H1 (cell line): ENCODE data around the gene MOV10L1. TPM values are rescaled to one million over a fixed set of nuclear protein-coding genes. Genes with fewer than 3 reads are reported as not detected.

Experiments used
- CTCF ChIA-PET: fragments of 300-600 bp; sonication (Branson Sonifier 250); formaldehyde crosslinking; loops from one replicate; lab custom pipeline; 2021; ENCODE audit not compliant: partially characterized antibody; lab: Charles Lee
- POLR2A ChIA-PET: fragments of 300-600 bp; sonication (Branson Sonifier 250); formaldehyde crosslinking; loops from one replicate; lab custom pipeline; 2021; ENCODE audit warnings: inconsistent platforms; ENCODE audit not compliant: partially characterized antibody; lab: Charles Lee
- DNase-seq, 2 experiments: peaks; one replicate each; pipeline versions ENCODE4 v3.0.0 to v3.0.0-alpha.2; 2010 to 2022; ENCODE audit warnings: low spot score in 2 of 2, low read depth in 1 of 2, mixed read lengths in 1 of 2
- FAIRE-seq: peaks from 2 replicates; lab custom pipeline; 2011; peaks lifted over from hg19 to GRCh38; lab: Jason Lieb, UNC
- H2AFZ ChIP-seq: 2 replicates; pipeline ENCODE4 v1.8.1; 2012; ENCODE audit warnings: low read length, inconsistent platforms
- H2AK5ac ChIP-seq: 2 replicates; pipeline ENCODE4 v1.6.1; 2013; ENCODE audit warnings: low read depth, low read length
- H2BK120ac ChIP-seq: replicated peaks from 2 replicates; pipeline ENCODE3; 2013; ENCODE audit warnings: low read depth, low read length, inconsistent platforms
- H2BK12ac ChIP-seq: 2 replicates; pipeline ENCODE4 v1.6.1; 2013; ENCODE audit warnings: low read depth, low read length
- H2BK15ac ChIP-seq: 2 replicates; pipeline ENCODE4 v1.6.1; 2013; ENCODE audit warnings: low read length
- H2BK20ac ChIP-seq: 2 replicates; pipeline ENCODE4 v1.6.1; 2013; ENCODE audit warnings: low read length
- H2BK5ac ChIP-seq: 2 replicates; pipeline ENCODE4 v1.6.1; 2013; ENCODE audit warnings: low read depth, low read length
- H3K14ac ChIP-seq: 2 replicates; pipeline ENCODE4 v1.6.1; 2013; ENCODE audit warnings: inconsistent platforms; ENCODE audit not compliant: insufficient read length
- H3K18ac ChIP-seq: 2 replicates; pipeline ENCODE4 v1.6.1; 2013; ENCODE audit warnings: low read length; ENCODE audit errors: extremely low read depth
- H3K23ac ChIP-seq: 2 replicates; pipeline ENCODE4 v1.6.1; 2013; ENCODE audit warnings: inconsistent platforms; ENCODE audit not compliant: insufficient read length
- H3K23me2 ChIP-seq: 2 replicates; pipeline ENCODE4 v1.6.1; 2013; ENCODE audit warnings: low read depth, low read length
- H3K27ac ChIP-seq: 2 replicates; pipeline ENCODE4 v1.6.1; 2011; ENCODE audit warnings: low read depth, low read length, inconsistent platforms
- H3K27me3 ChIP-seq, 4 experiments: replicated peaks in 1 of 4; 1 replicate in 1 of 4; 2 replicates in 3 of 4; pipeline versions ENCODE4 v1.6.1 to v1.8.1; 2011 to 2013; ENCODE audit warnings: low read length in 3 of 4, mild to moderate bottlenecking in 3 of 4, inconsistent platforms in 2 of 4, mixed read lengths in 2 of 4, moderate library complexity in 1 of 4; ENCODE audit not compliant: control insufficient read depth in 3 of 4, insufficient read depth in 3 of 4; ENCODE audit errors: extremely low read depth in 1 of 4
- H3K36me3 ChIP-seq, 4 experiments: 2 replicates each; pipeline versions ENCODE4 v1.6.1 to v1.8.1; 2011 to 2013; ENCODE audit warnings: mild to moderate bottlenecking in 4 of 4, low read length in 3 of 4, moderate library complexity in 2 of 4, control low read depth in 1 of 4, inconsistent platforms in 1 of 4; ENCODE audit not compliant: insufficient read depth in 4 of 4, control insufficient read depth in 2 of 4
- H3K4ac ChIP-seq: replicated peaks from 2 replicates; pipeline ENCODE3; 2013; ENCODE audit warnings: low read length, low read depth, mixed read lengths, inconsistent platforms; ENCODE audit not compliant: insufficient read length
- H3K4me1 ChIP-seq, 4 experiments: replicated peaks in 1 of 4; 1 replicate in 1 of 4; 2 replicates in 3 of 4; pipeline versions ENCODE4 v1.6.1 to v1.8.1; 2011 to 2013; ENCODE audit warnings: low read length in 3 of 4, inconsistent platforms in 2 of 4, mixed read lengths in 1 of 4; ENCODE audit not compliant: insufficient read depth in 4 of 4, control insufficient read depth in 3 of 4
- H3K4me2 ChIP-seq, 2 experiments: 2 replicates each; pipeline versions ENCODE4 v1.6.1 to v1.8.1; 2011 to 2013; ENCODE audit warnings: low read depth in 2 of 2, low read length in 2 of 2, control low read depth in 1 of 2, inconsistent platforms in 1 of 2, mild to moderate bottlenecking in 1 of 2; ENCODE audit not compliant: insufficient read depth in 1 of 2
- H3K4me3 ChIP-seq, 4 experiments: fragments of 200-600, 300-600 bp in 1 of 4; sonication (generic), shearing (Covaris generic), sonication (Bioruptor Twin) in 1 of 4; 2 replicates each; pipeline versions ENCODE4 v1.5.1 to v1.8.1; 2011 to 2016; ENCODE audit warnings: low read length in 4 of 4, low read depth in 3 of 4, control low read depth in 2 of 4, inconsistent platforms in 2 of 4, mild to moderate bottlenecking in 2 of 4, mixed read lengths in 1 of 4, moderate library complexity in 1 of 4; ENCODE audit not compliant: insufficient read depth in 2 of 4; ENCODE audit errors: extremely low read depth in 1 of 4
- H3K56ac ChIP-seq: replicated peaks from 2 replicates; pipeline ENCODE3; 2013; ENCODE audit warnings: low read depth, mild to moderate bottlenecking, mixed read lengths, low read length, inconsistent platforms; ENCODE audit not compliant: insufficient read length
- H3K79me1 ChIP-seq: 2 replicates; pipeline ENCODE4 v1.6.1; 2013; ENCODE audit warnings: low read depth, low read length, control low read depth
- H3K79me2 ChIP-seq, 2 experiments: 2 replicates each; pipeline versions ENCODE4 v1.6.1 to v1.8.1; 2012 to 2013; ENCODE audit warnings: low read length in 2 of 2, mild to moderate bottlenecking in 2 of 2, inconsistent platforms in 1 of 2; ENCODE audit not compliant: insufficient read depth in 2 of 2, control insufficient read depth in 1 of 2
- H3K9ac ChIP-seq, 4 experiments: replicated peaks in 1 of 4; 1 replicate in 1 of 4; 2 replicates in 3 of 4; pipeline versions ENCODE4 v1.6.1 to v1.8.1; 2011 to 2013; ENCODE audit warnings: low read depth in 3 of 4, low read length in 3 of 4, control low read depth in 2 of 4, mild to moderate bottlenecking in 2 of 4, moderate library complexity in 2 of 4, inconsistent platforms in 1 of 4; ENCODE audit errors: extremely low read depth in 1 of 4
- H3K9me3 ChIP-seq, 2 experiments: 2 replicates each; pipeline versions ENCODE4 v1.6.1 to v1.8.1; 2012 to 2013; ENCODE audit warnings: mild to moderate bottlenecking in 2 of 2, moderate library complexity in 2 of 2, control low read depth in 1 of 2, inconsistent platforms in 1 of 2, low read depth in 1 of 2, low read length in 1 of 2, mixed read lengths in 1 of 2; ENCODE audit not compliant: insufficient read depth in 2 of 2
- H4K20me1 ChIP-seq, 2 experiments: replicated peaks in 1 of 2; 2 replicates each; pipeline versions ENCODE3 to v1.8.1; 2011 to 2013; ENCODE audit warnings: inconsistent platforms in 2 of 2, low read length in 2 of 2, mild to moderate bottlenecking in 1 of 2; ENCODE audit not compliant: insufficient read depth in 2 of 2, control insufficient read depth in 1 of 2
- H4K5ac ChIP-seq: 2 replicates; pipeline ENCODE4 v1.6.1; 2013; ENCODE audit warnings: low read length, low read depth, mixed read lengths, inconsistent platforms; ENCODE audit not compliant: insufficient read length
- H4K8ac ChIP-seq: 2 replicates; pipeline ENCODE4 v1.8.0; 2013; ENCODE audit warnings: mild to moderate bottlenecking, moderate library complexity, low read length, inconsistent platforms; ENCODE audit not compliant: insufficient read depth; ENCODE audit errors: extremely low read depth
- H4K91ac ChIP-seq: replicated peaks from 2 replicates; pipeline ENCODE3; 2013; ENCODE audit warnings: low read length, mixed read lengths, inconsistent platforms; ENCODE audit not compliant: insufficient read length
- E2F6 ChIP-seq: IDR thresholded peaks from 2 replicates; pipeline ENCODE4 v1.6.1; 2012; ENCODE audit warnings: inconsistent platforms
- EGR1 ChIP-seq: IDR thresholded peaks from 2 replicates; pipeline ENCODE4 v1.6.1; 2011; ENCODE audit warnings: low read depth, low read length, borderline replicate concordance
- HDAC2 ChIP-seq, 2 experiments: fragments of 300-600 bp in 1 of 2; sonication (generic) in 1 of 2; IDR thresholded peaks; 2 replicates each; pipeline ENCODE4 v1.6.1; 2011 to 2012; ENCODE audit warnings: low read depth in 2 of 2, low read length in 2 of 2, mild to moderate bottlenecking in 2 of 2, moderate library complexity in 2 of 2, borderline replicate concordance in 1 of 2, inconsistent platforms in 1 of 2
- MAFK ChIP-seq: IDR thresholded peaks from 2 replicates; pipeline ENCODE4 v1.6.1; 2012; ENCODE audit warnings: low read depth, mild to moderate bottlenecking, improper control_type of control experiment, low read length
- POLR2AphosphoS5 ChIP-seq: IDR thresholded peaks from 2 replicates; pipeline ENCODE4 v1.6.1; 2011; ENCODE audit warnings: low read depth, low read length
- SIX5 ChIP-seq: IDR thresholded peaks from 2 replicates; pipeline ENCODE4 v1.6.1; 2011; ENCODE audit warnings: mild to moderate bottlenecking, low read depth, low read length
- SP4 ChIP-seq: IDR thresholded peaks from 2 replicates; pipeline ENCODE4 v1.6.1; 2012; ENCODE audit warnings: low read length, inconsistent platforms
- SUZ12 ChIP-seq: fragments of 200-600 bp; sonication (generic); IDR thresholded peaks from 2 replicates; pipeline ENCODE4 v1.6.1; 2012; ENCODE audit warnings: mild to moderate bottlenecking, inconsistent platforms, low read length, moderate library complexity, mixed read lengths
- WGBS, 2 experiments: shearing (Covaris generic) in 1 of 2; methylation state at CpG; one replicate each; pipeline versions ENCODE4 v1.1.6 to v1.1.7; 2013 to 2015; ENCODE audit warnings: low lambda C conversion rate in 2 of 2, mixed read lengths in 2 of 2, inconsistent platforms in 1 of 2, low coverage in 1 of 2, missing lambda C conversion rate in 1 of 2; ENCODE audit not compliant: insufficient replicate concordance in 2 of 2, insufficient coverage in 1 of 2, insufficient read length in 1 of 2; ENCODE audit errors: extremely low coverage in 1 of 2, missing lambda C conversion rate in 1 of 2; 5-methylcytosine and 5-hydroxymethylcytosine counted together
- polyA plus RNA-seq, 7 experiments: library from polyadenylated mRNA; depleted of rRNA in 3 of 7; stranded (reverse) in 5 of 7; unstranded in 2 of 7; fragments of >200 nt in 5 of 7; fragments of 200-250 nt in 2 of 7; gene quantifications; 1 replicate in 5 of 7; 2 replicates in 1 of 7; 4 replicates in 1 of 7; pipeline versions ENCODE4 v1.2.1 to v1.2.3, GENCODE V29; 2011 to 2013; ENCODE audit warnings: missing spikeins in 2 of 7, mixed read lengths in 2 of 7
- total RNA-seq: library from RNA; stranded (reverse); fragmentation: NEBNext Ultra II Directional; extraction: Animal tissue kit (Norgen Biotek cat#: 25700); gene quantifications from 2 replicates; pipeline ENCODE4 v1.2.1, GENCODE V29; 2021

MOV10L1 gene
- total and polyA plus RNA-seq, 2 of the 8 experiments (the other 6 are each of a cell fraction or from before 2014, with no cell fraction given), result 0.32 TPM; not detected in 1

- no peaks in the 10 kb centered on the region for H3K79me2 ChIP-seq
- no peak overlapping the region for H4K5ac ChIP-seq
- no peak for DNase-seq
- H3K79me1 ChIP-seq, result no peaks in the 10 kb centered on the region; the same call in 1 of the 2 replicates
- TF ChIP-seq SP4 (no peak), MAFK (no peak), POLR2AphosphoS5 (no peak), HDAC2 (IDR thresholded peaks at IDR 0.05; ENCODE audit: borderline replicate concordance in 1 of 2, low read depth in 2 of 2, low read length in 2 of 2) (no peak), SIX5 (no peak), SUZ12 (no peak), E2F6 (no peak), EGR1 (no peak)
- no peak overlapping the region for H2AK5ac ChIP-seq
- H4K8ac ChIP-seq, result no peak overlapping the region
- H3K36me3 ChIP-seq, result no peaks in the 10 kb centered on the region
- H3K4me1 ChIP-seq, result peaks cover 0 to 19% (median 9%) of the 10 kb centered on the region in 4 experiments; a peak in 5 of 7 replicates
- H3K56ac ChIP-seq, result no peak overlapping the region
- no peak overlapping the region for H3K14ac ChIP-seq
- WGBS, 2 experiments, result 91% methylated on average over 27 of the region's 27 CpGs; no CpG with 5 or more reads in 1 of the 2 experiments
- H3K4me3 ChIP-seq, result no peak overlapping the region
- H2AFZ ChIP-seq, result no peak overlapping the region
- H3K23me2 ChIP-seq, result peaks cover 5% of the 10 kb centered on the region; the same call in 1 of the 2 replicates
- no peak overlapping the region for H2BK15ac ChIP-seq
- no peak overlapping the region for H3K9ac ChIP-seq
- H2BK20ac ChIP-seq, result no peak overlapping the region
- no peak overlapping the region for H2BK12ac ChIP-seq
- no peak overlapping the region for H3K4me2 ChIP-seq
- no peaks in the 10 kb centered on the region for H3K9me3 ChIP-seq
- ChIA-PET CTCF (no interaction called here), POLR2A (interaction anchor here (1.0 kb wide), 1 partner anchor 28 kb away, joined by 3 read pairs; no protein-coding TSS in a partner anchor)
- no peak overlapping the region for H3K23ac ChIP-seq
- no peak overlapping the region for H3K4ac ChIP-seq
- H4K91ac ChIP-seq, result no peak overlapping the region
- H3K18ac ChIP-seq, result no peak overlapping the region
- FAIRE-seq, result no peak
- no peak overlapping the region for H2BK5ac ChIP-seq
- H2BK120ac ChIP-seq, result no peak overlapping the region
- no peak overlapping the region for H3K27ac ChIP-seq
- peaks cover 0 to 13% (median 5%) of the 10 kb centered on the region in 4 experiments; a peak in 3 of 7 replicates for H3K27me3 ChIP-seq
- H4K20me1 ChIP-seq, result peaks cover 0 to 7% of the 10 kb centered on the region in 2 experiments
These were observed 91.1 kb downstream of the MOV10L1 start for GRCh38 chr22:50180727-50181521.
